Skin epidermis (tissue), 12 donors: ENCODE data around the gene NBPF9.
"Not testable (repeated sequence)": the region's sequence is repeated elsewhere in the genome, so short reads cannot be mapped to it uniquely, and the experiment has no call there.

Source experiments
- H3K27ac ChIP-seq, 21 experiments: fragments of 200-600 bp; sonication (generic) in 11 of 21; one replicate each; pipeline ENCODE4 v1.5.0; 2020; ENCODE audit warnings: mild to moderate bottlenecking in 3 of 21, inconsistent platforms in 2 of 21, moderate library complexity in 2 of 21
- H3K4me3 ChIP-seq, 7 experiments: fragments of 200-600 bp; sonication (generic) in 2 of 7; one replicate each; pipeline ENCODE4 v1.5.0; 2020; ENCODE audit warnings: inconsistent platforms in 2 of 7, mild to moderate bottlenecking in 2 of 7, moderate library complexity in 1 of 7

NBPF9 gene

GRCh38 chr1:149015522-149015921, 87.8 kb downstream of the NBPF9 start:
- H3K27ac ChIP-seq, H3K4me3 ChIP-seq: not testable (repeated sequence)

- not testable (repeated sequence) for H3K27ac ChIP-seq
Measured at GRCh38 chr1:149013513-149013912, 89.8 kb downstream of the NBPF9 start.

GRCh38 chr1:149012599-149012998, 90.8 kb downstream of the NBPF9 start:
- not testable (repeated sequence) for H3K4me3 ChIP-seq, H3K27ac ChIP-seq

More at GRCh38 chr1:149013513-149013912, 89.8 kb downstream of the NBPF9 start:
- H3K4me3 ChIP-seq, result not testable (repeated sequence)

- H3K4me3 ChIP-seq, H3K27ac ChIP-seq: not testable (repeated sequence)
Measured at GRCh38 chr1:149009761-149010160, 93.6 kb downstream of the NBPF9 start.

DNA sequence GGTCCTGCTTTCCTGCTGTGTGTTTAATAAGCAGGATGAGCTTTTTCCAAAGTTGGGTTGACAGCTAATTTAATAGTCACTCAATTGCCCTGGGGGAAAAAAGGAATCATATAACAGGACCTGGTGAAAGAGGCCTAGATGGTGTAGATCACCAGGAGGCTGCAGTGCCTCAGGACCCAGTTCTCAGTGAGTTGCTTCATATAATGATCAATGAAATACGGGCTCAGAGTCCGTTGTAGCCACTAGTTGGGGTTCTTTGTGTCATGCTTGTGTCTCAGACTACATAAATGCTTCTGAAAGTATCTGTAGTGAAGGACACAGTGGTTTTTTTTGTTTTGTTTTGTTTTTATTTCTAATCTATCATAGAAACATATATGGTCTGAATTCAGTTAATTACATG, 94.6 kb downstream of the NBPF9 start:
- H3K27ac ChIP-seq, H3K4me3 ChIP-seq: not testable (repeated sequence)

DNA sequence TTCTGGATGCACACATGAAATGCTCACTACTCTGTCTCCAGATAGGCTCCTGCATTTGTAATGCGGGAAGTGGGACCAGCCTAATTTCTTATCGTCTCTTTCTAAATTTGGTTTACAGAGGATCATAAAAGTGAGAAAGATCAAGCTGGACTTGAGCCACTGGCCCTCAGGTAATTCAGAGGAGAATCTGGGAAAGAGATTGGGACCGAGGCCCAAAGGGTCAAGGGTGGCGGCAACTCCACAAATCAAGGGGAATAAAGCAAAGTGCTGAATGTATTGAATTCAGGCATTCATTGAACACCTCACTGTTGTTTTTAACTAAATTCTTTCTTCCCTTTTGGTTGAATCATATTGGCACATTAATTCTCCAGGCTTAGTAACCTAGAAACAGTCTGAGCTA, 95.0 kb downstream of the NBPF9 start:
- not testable (repeated sequence) for H3K27ac ChIP-seq, H3K4me3 ChIP-seq
